Heart right ventricle (tissue), 16 donors: ENCODE measurements around the gene RPP30. TPM values are rescaled to one million over a fixed set of nuclear protein-coding genes. Genes with fewer than 3 reads are reported as not detected.

ENCODE experiments used
- ATAC-seq, 8 donors: fragments of 200-7000 bp; cut with Tn5 transposase; one replicate each; pipeline ENCODE4 v1.9.1; 2020; ENCODE audit warnings: mild to moderate bottlenecking in 8 of 8, moderate library complexity in 8 of 8, moderate number of reproducible peaks in 1 of 8
- DNase-seq, 2 donors: peaks; one replicate each; pipeline ENCODE4 v3.0.0-alpha.2; 2020
- H3K27ac ChIP-seq, 10 donors: fragments of 200-600 bp; sonication (generic) in 2 of 10; one replicate each; pipeline versions ENCODE4 v1.5.0 to v1.8.0; 2020 to 2022; ENCODE audit warnings: mild to moderate bottlenecking in 3 of 10
- H3K27me3 ChIP-seq, 7 donors: fragments of 200-600 bp; one replicate each; pipeline ENCODE4 v1.8.0; 2021 to 2022; ENCODE audit warnings: mild to moderate bottlenecking in 2 of 7
- H3K36me3 ChIP-seq, 9 donors: fragments of 200-600 bp; sonication (generic) in 1 of 9; one replicate each; pipeline versions ENCODE4 v1.5.0 to v1.8.0; 2020 to 2022; ENCODE audit warnings: mild to moderate bottlenecking in 2 of 9
- H3K4me1 ChIP-seq, 9 donors: fragments of 200-600 bp; sonication (generic) in 1 of 9; one replicate each; pipeline versions ENCODE4 v1.5.0 to v1.8.0; 2020 to 2022; ENCODE audit warnings: mild to moderate bottlenecking in 4 of 9
- H3K4me3 ChIP-seq, 10 donors: fragments of 200-600 bp; sonication (generic) in 2 of 10; one replicate each; pipeline versions ENCODE4 v1.5.0 to v1.8.0; 2020 to 2022; ENCODE audit warnings: mild to moderate bottlenecking in 7 of 10, moderate library complexity in 2 of 10
- H3K9me3 ChIP-seq, 11 donors: fragments of 200-600 bp in 10 of 11; sonication (generic) in 2 of 11; one replicate each; pipeline versions ENCODE4 v1.5.0 to v1.8.0; 2013 to 2022; ENCODE audit warnings: mild to moderate bottlenecking in 2 of 11, control low read depth in 1 of 11, moderate library complexity in 1 of 11
- WGBS, 2 donors: extraction: QIAGEN DNeasy Blood & Tissue Kit; methylation state at CpG; one replicate each; pipeline ENCODE4 v1.1.7; 2013; ENCODE audit warnings: inconsistent platforms in 1 of 2; 5-methylcytosine and 5-hydroxymethylcytosine counted together
- intact Hi-C, 10 donors: fragments of 100-400 bp; cut with DNase I; formaldehyde crosslinking; loops; one replicate each; pipeline versions ENCODE4 v1.11.1 to v1.14.2; 2022
- polyA plus RNA-seq, 2 donors: library from polyadenylated mRNA; stranded (reverse); fragments of 200-250 nt; gene quantifications; one replicate each; pipeline ENCODE4 v1.2.3, GENCODE V29; 2013
- total RNA-seq, 10 donors: library from RNA; stranded (reverse); fragmentation: NEBNext Ultra II Directional in 3 of 10; extraction: Animal tissue kit (Norgen Biotek cat#: 25700) in 3 of 10; gene quantifications; one replicate each; pipeline versions ENCODE4 v1.2.1 to v1.2.4, GENCODE V29; 2021 to 2023
- TF ChIP-seq, protein P1 (sequence below), 9 donors: fragments of 200-600 bp; sonication (generic) in 2 of 9; IDR thresholded peaks; one replicate each; pipeline versions ENCODE4 v1.5.0 to v1.8.0; 2021 to 2022; ENCODE audit warnings: antibody characterized with exemption in 9 of 9, mild to moderate bottlenecking in 5 of 9, moderate library complexity in 1 of 9
- donor health status: Arrhythmogenic right ventricular cardiomyopathy.
- donor health status: ischemic (EF 13 %, LVEDD 7.1; RV severe dilation, severe dysfunction).
- donor health status: healthy with polysubstance abuse.
- donor health status: DM: no; HTN: yes; CAD: no.
- donor health status: DM: no; HTN: no; CAD: no.
- donor health status: ischemic (EF 25% LVEDD 6.9; RV normal size, moderate dysfunction).
- donor health status: ischemic (EF 25% LVEDD 5.7; RV mildly dilated, moderate dysfunction).
- donor health status: healthy.
- donor health status: DM: yes; HTN: yes; CAD: no.
- donor health status: Ischemic cardiomyopathy.
- donor health status: ischemic (EF 35%, LVEDD 5.7; RV mildly dilated, moderate dysfunction).
- donor health status: nonischemic (EF 11% LVEDD 7.7; RV severe dilation, severe dysfunction).
- donor health status: DM: yes; HTN: yes; CAD: no.
- donor health status: PGD.
- donor health status: ischemic (EF 29% LVEDD 5.4; RV normal size, mild dysfunction).
- donor health status: nonischemic (EF 23%, LVEDD 6.1; RV moderate dilation, normal function).

Gene RPP30
- total and polyA plus RNA-seq, 12 donors, result 27.9 to 41.8 (median 33.7) TPM

DNA sequence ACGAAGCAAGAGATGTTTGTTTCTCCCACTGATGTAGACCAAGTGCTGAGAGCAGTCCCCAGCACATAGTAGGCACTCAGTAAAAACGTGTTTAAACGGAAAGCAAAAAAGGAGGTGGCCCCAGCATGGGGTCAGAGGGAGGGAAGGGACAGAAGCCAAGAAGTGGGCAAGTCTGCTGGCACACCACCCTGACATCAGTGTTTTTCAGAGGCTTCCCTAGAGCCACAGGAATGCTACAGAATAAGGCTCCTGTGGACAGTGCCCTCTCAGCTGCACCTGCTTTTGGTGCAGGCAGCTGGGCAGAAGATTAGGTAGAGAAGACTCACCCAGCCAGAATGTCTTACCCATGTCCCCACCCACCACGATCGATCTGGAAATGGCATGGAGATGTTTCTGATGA lies 57.4 kb downstream of the RPP30 start:
- Histone ChIP-seq H3K4me3 (no peak overlapping the region), H3K4me1 (peaks cover 10 to 41% (median 29%) of the 10 kb centered on the region in 9 donors), H3K9me3 (no peaks in the 10 kb centered on the region), H3K27ac (peak overlapping the region; percentile 51 to 94 (median 83)), H3K27me3 (no peaks in the 10 kb centered on the region), H3K36me3 (no peaks in the 10 kb centered on the region)
- intact Hi-C loops, result no loop called here
- TF ChIP-seq, protein P1, sequence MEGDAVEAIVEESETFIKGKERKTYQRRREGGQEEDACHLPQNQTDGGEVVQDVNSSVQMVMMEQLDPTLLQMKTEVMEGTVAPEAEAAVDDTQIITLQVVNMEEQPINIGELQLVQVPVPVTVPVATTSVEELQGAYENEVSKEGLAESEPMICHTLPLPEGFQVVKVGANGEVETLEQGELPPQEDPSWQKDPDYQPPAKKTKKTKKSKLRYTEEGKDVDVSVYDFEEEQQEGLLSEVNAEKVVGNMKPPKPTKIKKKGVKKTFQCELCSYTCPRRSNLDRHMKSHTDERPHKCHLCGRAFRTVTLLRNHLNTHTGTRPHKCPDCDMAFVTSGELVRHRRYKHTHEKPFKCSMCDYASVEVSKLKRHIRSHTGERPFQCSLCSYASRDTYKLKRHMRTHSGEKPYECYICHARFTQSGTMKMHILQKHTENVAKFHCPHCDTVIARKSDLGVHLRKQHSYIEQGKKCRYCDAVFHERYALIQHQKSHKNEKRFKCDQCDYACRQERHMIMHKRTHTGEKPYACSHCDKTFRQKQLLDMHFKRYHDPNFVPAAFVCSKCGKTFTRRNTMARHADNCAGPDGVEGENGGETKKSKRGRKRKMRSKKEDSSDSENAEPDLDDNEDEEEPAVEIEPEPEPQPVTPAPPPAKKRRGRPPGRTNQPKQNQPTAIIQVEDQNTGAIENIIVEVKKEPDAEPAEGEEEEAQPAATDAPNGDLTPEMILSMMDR (IDR thresholded peaks at IDR 0.05), result no peak
- 73 to 75% methylated on average over 5 of the region's 5 CpGs for WGBS, 2 donors
- no peak for DNase-seq
- ATAC-seq, result no peak

DNA sequence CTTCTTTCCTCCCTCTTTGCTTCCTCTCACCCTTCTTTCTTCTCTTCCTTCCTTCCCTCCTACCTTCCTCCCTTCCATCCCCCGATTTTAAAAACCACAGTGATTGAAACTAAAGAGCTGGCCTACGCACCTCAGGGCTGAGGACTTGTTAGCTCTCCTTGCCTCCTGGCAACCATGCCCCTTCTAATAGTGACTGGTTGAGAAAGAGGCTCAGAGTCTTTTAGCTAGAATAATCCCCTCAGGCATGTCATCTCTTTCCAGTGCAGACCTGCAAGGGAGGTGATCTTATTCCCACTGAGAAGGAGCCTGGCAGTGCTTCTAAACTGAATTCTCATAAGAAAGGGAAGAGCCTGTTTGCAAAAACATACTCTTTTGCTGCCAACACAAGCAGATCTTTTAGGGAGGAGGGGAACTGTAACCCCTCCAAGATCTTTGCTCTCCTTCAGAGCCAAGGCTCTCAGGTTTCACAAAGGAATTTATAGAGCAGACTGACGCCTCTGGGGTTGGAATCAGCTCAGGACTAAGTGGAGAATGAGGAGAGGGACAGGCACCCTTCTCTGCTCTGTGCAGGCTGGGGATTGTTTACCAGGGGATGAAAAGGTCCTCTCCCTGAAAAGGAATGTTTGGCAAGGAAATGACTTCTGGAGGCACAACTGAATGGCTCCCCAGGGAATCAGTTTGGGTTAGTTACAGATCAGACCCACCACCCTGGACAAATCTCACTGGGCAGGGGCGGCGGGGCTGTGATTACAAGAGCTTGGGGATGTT lies 58.5 kb downstream of the RPP30 start:
- peak; percentile 79 to 89 (median 86) for ATAC-seq
- H3K4me1 ChIP-seq, result peaks cover 10 to 36% (median 29%) of the 10 kb centered on the region in 9 donors
- DNase-seq, result peak in 1 of 2 donors; percentile 15
- intact Hi-C loops, result loop anchor here in 2 of 10 donors (5.0 kb wide), 1 partner anchor 37 kb away; no protein-coding TSS in a partner anchor
- H3K9me3 ChIP-seq, result no peaks in the 10 kb centered on the region
- WGBS, 2 donors, result 23 to 24% methylated on average over 5 of the region's 5 CpGs
- H3K4me3 ChIP-seq, result peak overlapping the region in 2 of 10 donors; percentile 10 to 12
- H3K36me3 ChIP-seq, result no peaks in the 10 kb centered on the region
- H3K27me3 ChIP-seq, result no peaks in the 10 kb centered on the region
- TF ChIP-seq, protein P1 (IDR thresholded peaks at IDR 0.05), result no peak
- peak overlapping the region; percentile 63 to 94 (median 84) for H3K27ac ChIP-seq

DNA sequence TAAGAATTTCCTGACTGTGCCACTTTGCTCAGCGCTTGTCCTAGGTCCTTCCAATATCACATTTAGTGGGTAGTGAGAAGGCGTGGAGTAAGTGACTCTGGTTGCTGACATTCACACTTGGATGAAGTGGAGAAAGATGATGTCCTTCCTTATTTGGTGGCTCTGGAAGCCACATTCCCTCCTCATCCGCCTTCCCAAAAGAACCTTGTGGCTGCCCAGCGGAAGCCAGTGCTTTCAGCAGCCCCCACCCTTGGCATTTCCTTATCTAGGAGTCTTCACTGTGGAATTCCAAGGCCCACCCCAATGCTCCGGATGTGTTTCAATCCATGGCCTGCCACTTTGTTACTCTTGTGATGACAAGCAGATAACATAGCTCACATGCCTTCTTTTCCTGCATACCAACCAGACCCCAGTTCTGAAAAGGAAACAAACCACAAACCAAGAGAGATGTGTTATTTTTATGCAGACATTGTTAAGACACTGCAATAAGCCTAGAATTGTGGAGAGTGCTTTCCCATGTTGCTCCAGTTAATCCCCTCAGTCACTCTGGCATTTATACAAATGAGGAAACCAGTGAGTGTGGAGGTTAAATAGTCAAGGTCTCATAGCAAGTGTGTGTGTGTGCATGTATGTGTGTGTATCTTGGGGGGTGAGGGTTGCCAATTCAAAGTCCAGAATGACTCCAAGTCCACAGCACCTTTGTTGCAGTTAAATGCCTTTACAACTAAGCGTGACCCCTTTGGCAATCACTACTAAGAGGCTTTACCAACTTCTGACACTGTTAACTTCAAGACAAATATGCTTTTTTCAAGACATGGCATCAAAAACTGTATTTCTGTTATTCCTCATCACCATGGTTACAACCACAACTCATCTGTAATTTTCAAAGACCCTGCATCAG lies 59.4 kb downstream of the RPP30 start:
- peak; percentile 55 to 63 for DNase-seq
- H3K9me3 ChIP-seq, result no peaks in the 10 kb centered on the region
- peaks cover 10 to 43% (median 31%) of the 10 kb centered on the region in 9 donors for H3K4me1 ChIP-seq
- H3K36me3 ChIP-seq, result no peaks in the 10 kb centered on the region
- H3K27ac ChIP-seq, result peak overlapping the region; percentile 63 to 94 (median 84)
- TF ChIP-seq, protein P1 (IDR thresholded peaks at IDR 0.05), result no peak
- intact Hi-C loops, result loop anchor here in 2 of 10 donors (5.0 kb wide), 1 partner anchor 36 kb away; no protein-coding TSS in a partner anchor
- H3K27me3 ChIP-seq, result no peaks in the 10 kb centered on the region
- 18 to 19% methylated on average over 6 of the region's 6 CpGs for WGBS, 2 donors
- ATAC-seq, result peak; percentile 70 to 89 (median 83)
- H3K4me3 ChIP-seq, result peak overlapping the region in 2 of 10 donors; percentile 10 to 12
